ENCODE data around the gene PXN.

DNA sequence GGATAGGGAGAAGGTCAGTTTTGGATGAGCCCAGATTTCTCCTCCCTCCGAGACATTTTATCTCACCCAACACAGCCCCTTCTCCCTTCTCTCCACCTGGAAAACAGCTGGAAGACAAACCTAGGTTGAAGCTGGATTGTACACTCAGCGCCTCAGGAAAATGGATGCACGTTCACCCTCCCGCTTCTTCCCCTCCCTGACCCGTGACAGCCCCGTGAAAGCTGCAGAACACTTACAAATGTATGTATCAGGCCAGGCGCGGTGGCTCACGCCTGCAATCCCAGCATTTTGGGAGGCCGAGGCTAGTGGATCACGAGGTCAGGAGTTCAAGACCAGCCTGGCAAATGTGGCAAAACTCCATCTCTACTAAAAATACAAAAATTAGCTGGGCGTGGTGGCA lies 22.0 kb upstream of the PXN start:
- TF ChIP-seq, protein P1, sequence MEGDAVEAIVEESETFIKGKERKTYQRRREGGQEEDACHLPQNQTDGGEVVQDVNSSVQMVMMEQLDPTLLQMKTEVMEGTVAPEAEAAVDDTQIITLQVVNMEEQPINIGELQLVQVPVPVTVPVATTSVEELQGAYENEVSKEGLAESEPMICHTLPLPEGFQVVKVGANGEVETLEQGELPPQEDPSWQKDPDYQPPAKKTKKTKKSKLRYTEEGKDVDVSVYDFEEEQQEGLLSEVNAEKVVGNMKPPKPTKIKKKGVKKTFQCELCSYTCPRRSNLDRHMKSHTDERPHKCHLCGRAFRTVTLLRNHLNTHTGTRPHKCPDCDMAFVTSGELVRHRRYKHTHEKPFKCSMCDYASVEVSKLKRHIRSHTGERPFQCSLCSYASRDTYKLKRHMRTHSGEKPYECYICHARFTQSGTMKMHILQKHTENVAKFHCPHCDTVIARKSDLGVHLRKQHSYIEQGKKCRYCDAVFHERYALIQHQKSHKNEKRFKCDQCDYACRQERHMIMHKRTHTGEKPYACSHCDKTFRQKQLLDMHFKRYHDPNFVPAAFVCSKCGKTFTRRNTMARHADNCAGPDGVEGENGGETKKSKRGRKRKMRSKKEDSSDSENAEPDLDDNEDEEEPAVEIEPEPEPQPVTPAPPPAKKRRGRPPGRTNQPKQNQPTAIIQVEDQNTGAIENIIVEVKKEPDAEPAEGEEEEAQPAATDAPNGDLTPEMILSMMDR (conservative IDR thresholded peaks at IDR 0.05 in 1 of 2, IDR thresholded peaks at IDR 0.05 in 1 of 2; ENCODE audit: extremely low read depth in 1 of 2, insufficient read depth in 1 of 2, low read depth in 1 of 2, low read length in 2 of 2), result no peak
- no peak for TF ChIP-seq EZH2 (IDR thresholded peaks at IDR 0.05; ENCODE audit: borderline replicate concordance, low read length)
